TTC549 (cell line): ENCODE data around the gene CGB8.
"Not testable (repeated sequence)": the region's sequence is repeated elsewhere in the genome, so short reads cannot be mapped to it uniquely, and the experiment has no call there.

Experiments
- FAIRE-seq: peaks from 2 replicates; lab custom pipeline; 2012; peaks lifted over from hg19 to GRCh38; lab: Jason Lieb, UNC

Gene CGB8

GRCh38 chr19:49030323-49030722 lies 18.6 kb downstream of the CGB8 start:
- FAIRE-seq = not testable (repeated sequence)

GRCh38 chr19:49029749-49030148 lies 19.2 kb downstream of the CGB8 start:
- FAIRE-seq = not testable (repeated sequence)

- FAIRE-seq = not testable (repeated sequence)
These were observed 20.2 kb downstream of the CGB8 start for GRCh38 chr19:49028686-49029085.

- FAIRE-seq = not testable (repeated sequence)
These were observed 23.3 kb downstream of the CGB8 start for GRCh38 chr19:49025599-49025998.

- FAIRE-seq = not testable (repeated sequence)
These were observed 23.8 kb downstream of the CGB8 start for GRCh38 chr19:49025088-49025487.

- FAIRE-seq = not testable (repeated sequence)
These were observed 24.7 kb downstream of the CGB8 start, which contains the start of gene CGB3 for GRCh38 chr19:49024233-49024632. Gene CGB3 (minus strand): TSS chr19:49024333. CDS start chr19:49023971, 362 bp downstream.

- no peak for FAIRE-seq
These were observed 26.8 kb downstream of the CGB8 start for GRCh38 chr19:49022116-49022515.

- FAIRE-seq = no peak
These were observed 27.7 kb downstream of the CGB8 start for GRCh38 chr19:49020931-49021895.

- no peak for FAIRE-seq
These were observed 28.6 kb downstream of the CGB8 start for GRCh38 chr19:49020342-49020741.

GRCh38 chr19:49019242-49019932 lies 29.5 kb downstream of the CGB8 start:
- FAIRE-seq = no peak

- not testable (repeated sequence) for FAIRE-seq
These were observed 30.3 kb downstream of the CGB8 start for GRCh38 chr19:49018388-49019241.

GRCh38 chr19:49017666-49018351 lies 31.1 kb downstream of the CGB8 start:
- FAIRE-seq = no peak

GRCh38 chr19:49017041-49017665 lies 31.8 kb downstream of the CGB8 start, which contains the start of gene LHB:
Gene LHB (minus strand): TSS chr19:49017091. CDS start chr19:49017081, 10 bp downstream.
- FAIRE-seq = no peak

GRCh38 chr19:49016067-49016839 lies 32.7 kb downstream of the CGB8 start:
- FAIRE-seq = no peak

- FAIRE-seq = no peak
These were observed 34.0 kb downstream of the CGB8 start for GRCh38 chr19:49014870-49015255.

GRCh38 chr19:49014123-49014869 lies 34.6 kb downstream of the CGB8 start:
- no peak for FAIRE-seq

GRCh38 chr19:49011194-49011593 lies 37.7 kb downstream of the CGB8 start:
- FAIRE-seq = no peak

GRCh38 chr19:49010453-49010852 lies 38.5 kb downstream of the CGB8 start:
- no peak for FAIRE-seq

GRCh38 chr19:49009828-49010227 lies 39.1 kb downstream of the CGB8 start:
- no peak for FAIRE-seq
